CD4-positive, alpha-beta T cell (primary cell): ENCODE data around the gene MTUS2. TPM values are rescaled to one million over a fixed set of nuclear protein-coding genes. Genes with fewer than 3 reads are reported as not detected.

Source experiments
- ATAC-seq: fragments of 200-7000 bp; cut with Tn5 transposase; one replicate; pipeline ENCODE4 v1.10.0; 2022; ENCODE audit warnings: mild to moderate bottlenecking; ENCODE audit not compliant: poor library complexity
- CTCF ChIA-PET: fragments of 350-600 bp; sonication (Branson Sonifier 250); formaldehyde crosslinking; loops from one replicate; lab custom pipeline; 2021; ENCODE audit warnings: antibody characterized with exemption, inconsistent platforms; lab: Charles Lee
- POLR2A ChIA-PET: fragments of 350-600 bp; sonication (Branson Sonifier 250); formaldehyde crosslinking; loops from one replicate; lab custom pipeline; 2021; ENCODE audit warnings: antibody characterized with exemption, inconsistent platforms; lab: Charles Lee
- DNase-seq, 14 experiments: peaks; one replicate each; pipeline ENCODE4 v3.0.0-alpha.2; 2013 to 2020; ENCODE audit warnings: mixed read lengths in 2 of 14
- H3K27ac ChIP-seq, 2 donors: one replicate each; pipeline versions ENCODE4 v1.5.1 to v1.7.0; 2013; ENCODE audit warnings: low read length in 2 of 2, low read depth in 1 of 2, mild to moderate bottlenecking in 1 of 2
- H3K27me3 ChIP-seq, 2 experiments: 1 replicate in 1 of 2; 2 replicates in 1 of 2; pipeline versions ENCODE4 v1.6.1 to v1.7.0; 2013; ENCODE audit warnings: low read length in 2 of 2, control low read depth in 1 of 2, mild to moderate bottlenecking in 1 of 2, moderate library complexity in 1 of 2; ENCODE audit not compliant: insufficient read depth in 2 of 2, control insufficient read depth in 1 of 2
- H3K36me3 ChIP-seq: one replicate; pipeline ENCODE4 v1.6.1; 2013; ENCODE audit warnings: low read length, control low read depth; ENCODE audit not compliant: insufficient read depth
- H3K4me1 ChIP-seq: one replicate; pipeline ENCODE4 v1.6.1; 2013; ENCODE audit warnings: low read length, control low read depth; ENCODE audit not compliant: insufficient read depth
- H3K4me3 ChIP-seq: one replicate; pipeline ENCODE4 v1.5.1; 2013; ENCODE audit warnings: mild to moderate bottlenecking, low read length, moderate library complexity
- H3K9me3 ChIP-seq, 2 experiments: 1 replicate in 1 of 2; 2 replicates in 1 of 2; pipeline versions ENCODE4 v1.6.1 to v1.7.0; 2013; ENCODE audit warnings: low read length in 2 of 2, mild to moderate bottlenecking in 2 of 2, control low read depth in 1 of 2, moderate library complexity in 1 of 2; ENCODE audit not compliant: control insufficient read depth in 1 of 2, insufficient read depth in 1 of 2
- H3K27ac Mint-ChIP-seq: one replicate; pipeline ENCODE4 v1.8.0; 2020; ENCODE audit warnings: mixed read lengths
- H3K27me3 Mint-ChIP-seq: one replicate; pipeline ENCODE4 v1.8.0; 2021; ENCODE audit warnings: mixed read lengths
- H3K36me3 Mint-ChIP-seq: one replicate; pipeline ENCODE4 v1.8.0; 2021; ENCODE audit warnings: low read depth, mixed read lengths
- H3K4me1 Mint-ChIP-seq: one replicate; pipeline ENCODE4 v1.8.0; 2021; ENCODE audit warnings: low read depth, mixed read lengths
- H3K4me3 Mint-ChIP-seq: one replicate; pipeline ENCODE4 v1.8.0; 2020; ENCODE audit warnings: mild to moderate bottlenecking, mixed read lengths
- H3K9me3 Mint-ChIP-seq: one replicate; pipeline ENCODE4 v1.8.0; 2020; ENCODE audit warnings: mixed read lengths
- intact Hi-C, 2 experiments: fragments of 100-400 bp; cut with DNase I in 1 of 2; cut with micrococcal nuclease in 1 of 2; formaldehyde crosslinking; loops; one replicate each; pipeline versions ENCODE4 v1.15.1 to v1.9.0; 2023 to 2025; cut with DNase I, micrococcal nuclease
- total RNA-seq, 174 experiments: library from RNA in 2 of 174; stranded (reverse) in 2 of 174; gene quantifications; one replicate each; pipeline ENCODE4 v1.2.3 and lab custom pipeline; 2021 to 2026
- TF ChIP-seq, protein P1 (sequence below): fragments of 200-600 bp; IDR thresholded peaks from one replicate; pipeline ENCODE4 v1.8.0; 2022; ENCODE audit warnings: antibody characterized with exemption, mild to moderate bottlenecking

The MTUS2 gene
- total RNA-seq, 2 experiments from 2014 or later: 0.38 to 0.81 TPM

DNA sequence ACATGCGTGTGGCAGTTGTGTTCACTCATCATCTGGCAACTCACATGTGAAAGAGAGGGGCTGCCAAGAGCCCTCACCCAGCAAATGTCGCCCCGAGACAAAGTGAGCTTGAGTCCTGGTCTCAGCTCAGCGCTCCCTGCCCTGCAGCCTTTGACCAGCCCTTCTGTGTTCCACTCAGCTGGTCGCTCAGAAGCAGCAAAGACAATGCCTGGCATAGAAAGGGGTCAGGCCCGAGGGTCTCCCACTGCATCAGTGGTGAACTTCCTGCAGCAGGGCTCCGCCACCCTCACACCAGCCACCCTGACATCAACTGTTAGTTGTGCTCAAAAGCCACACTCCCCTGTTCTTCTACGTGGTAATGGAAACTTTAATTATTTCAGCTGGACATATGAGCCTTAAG is 707.4 kb downstream of the MTUS2 start:
- H3K36me3 Mint-ChIP-seq: peaks cover 92% of the 10 kb centered on the region
- Histone ChIP-seq H3K36me3 (peaks cover 71% of the 10 kb centered on the region), H3K4me3 (no peak overlapping the region), H3K4me1 (no peaks in the 10 kb centered on the region), H3K27ac (no peak overlapping the region), H3K27me3 (no peaks in the 10 kb centered on the region), H3K9me3 (no peaks in the 10 kb centered on the region)
- ATAC-seq: no peak
- no peak overlapping the region for H3K4me3 Mint-ChIP-seq
- H3K27me3 Mint-ChIP-seq: no peaks in the 10 kb centered on the region
- H3K4me1 Mint-ChIP-seq: no peaks in the 10 kb centered on the region
- TF ChIP-seq, protein P1, sequence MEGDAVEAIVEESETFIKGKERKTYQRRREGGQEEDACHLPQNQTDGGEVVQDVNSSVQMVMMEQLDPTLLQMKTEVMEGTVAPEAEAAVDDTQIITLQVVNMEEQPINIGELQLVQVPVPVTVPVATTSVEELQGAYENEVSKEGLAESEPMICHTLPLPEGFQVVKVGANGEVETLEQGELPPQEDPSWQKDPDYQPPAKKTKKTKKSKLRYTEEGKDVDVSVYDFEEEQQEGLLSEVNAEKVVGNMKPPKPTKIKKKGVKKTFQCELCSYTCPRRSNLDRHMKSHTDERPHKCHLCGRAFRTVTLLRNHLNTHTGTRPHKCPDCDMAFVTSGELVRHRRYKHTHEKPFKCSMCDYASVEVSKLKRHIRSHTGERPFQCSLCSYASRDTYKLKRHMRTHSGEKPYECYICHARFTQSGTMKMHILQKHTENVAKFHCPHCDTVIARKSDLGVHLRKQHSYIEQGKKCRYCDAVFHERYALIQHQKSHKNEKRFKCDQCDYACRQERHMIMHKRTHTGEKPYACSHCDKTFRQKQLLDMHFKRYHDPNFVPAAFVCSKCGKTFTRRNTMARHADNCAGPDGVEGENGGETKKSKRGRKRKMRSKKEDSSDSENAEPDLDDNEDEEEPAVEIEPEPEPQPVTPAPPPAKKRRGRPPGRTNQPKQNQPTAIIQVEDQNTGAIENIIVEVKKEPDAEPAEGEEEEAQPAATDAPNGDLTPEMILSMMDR: no peak
- no peaks in the 10 kb centered on the region for H3K9me3 Mint-ChIP-seq
- POLR2A ChIA-PET: no interaction called here
- intact Hi-C loops: no loop called here
- H3K27ac Mint-ChIP-seq: no peak overlapping the region
- no peak for DNase-seq
- CTCF ChIA-PET: no interaction called here

- Mint-ChIP-seq H3K4me3 (no peak overlapping the region), H3K27me3 (no peaks in the 10 kb centered on the region), H3K36me3 (peaks cover 92% of the 10 kb centered on the region), H3K27ac (no peak overlapping the region), H3K4me1 (no peaks in the 10 kb centered on the region), H3K9me3 (no peaks in the 10 kb centered on the region)
- Histone ChIP-seq H3K4me1 (no peaks in the 10 kb centered on the region), H3K36me3 (peaks cover 71% of the 10 kb centered on the region), H3K27me3 (no peaks in the 10 kb centered on the region), H3K27ac (no peak overlapping the region), H3K9me3 (no peaks in the 10 kb centered on the region), H3K4me3 (no peak overlapping the region)
- no peak for ATAC-seq
- TF ChIP-seq, protein P1: no peak
- DNase-seq: no peak
- intact Hi-C loops: no loop called here
- POLR2A ChIA-PET: no interaction called here
- CTCF ChIA-PET: no interaction called here
Observed at GRCh38 chr13:29527916-29528315, 707.8 kb downstream of the MTUS2 start.

DNA sequence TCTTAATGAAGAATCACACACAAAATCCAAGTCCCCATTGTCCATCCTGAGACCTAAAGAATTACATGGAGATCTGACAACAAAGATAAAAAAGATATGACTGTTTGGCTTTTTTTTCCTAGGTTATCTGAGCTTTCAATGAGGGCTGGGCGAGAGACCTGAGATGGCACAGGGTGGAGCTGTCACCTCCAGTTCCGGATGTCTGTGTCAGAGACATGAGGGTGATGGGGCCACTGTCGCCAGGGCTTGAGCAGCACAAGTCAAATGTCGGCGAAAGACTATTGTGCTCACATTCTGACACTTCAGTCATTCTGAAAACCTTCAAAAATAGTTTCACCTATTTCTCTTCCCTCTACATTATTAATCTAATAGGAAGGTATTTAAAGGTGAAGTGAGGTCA is 709.6 kb downstream of the MTUS2 start:
- TF ChIP-seq, protein P1: no peak
- Mint-ChIP-seq H3K4me3 (no peak overlapping the region), H3K9me3 (no peaks in the 10 kb centered on the region), H3K27me3 (no peaks in the 10 kb centered on the region), H3K36me3 (peaks cover 95% of the 10 kb centered on the region), H3K27ac (no peak overlapping the region), H3K4me1 (no peaks in the 10 kb centered on the region)
- Histone ChIP-seq H3K27ac (no peak overlapping the region), H3K36me3 (peaks cover 72% of the 10 kb centered on the region), H3K4me1 (no peaks in the 10 kb centered on the region), H3K9me3 (no peaks in the 10 kb centered on the region), H3K27me3 (no peaks in the 10 kb centered on the region), H3K4me3 (no peak overlapping the region)
- DNase-seq (peak in 2 of 14 experiments; percentile 19 to 52), ATAC-seq (no peak)
- intact Hi-C loops: no loop called here
- CTCF ChIA-PET: no interaction called here
- POLR2A ChIA-PET: no interaction called here
